GM23338 (cell line): ENCODE results near the gene ARRDC2. TPM values are rescaled to one million over a fixed set of nuclear protein-coding genes. Genes with fewer than 3 reads are reported as not detected.
"Not testable (repeated sequence)": the region's sequence is repeated elsewhere in the genome, so short reads cannot be mapped to it uniquely, and the experiment has no call there.

Source experiments
- ATAC-seq: fragments of 200-7000 bp; cut with Tn5 transposase; 3 replicates; pipeline ENCODE4 v1.9.1; 2020
- DNase-seq: peaks from one replicate; pipeline ENCODE4 v3.0.0-alpha.2; 2015; ENCODE audit warnings: low spot score
- H2AFZ ChIP-seq: fragments of 200-600 bp; sonication (generic); 2 replicates; pipeline ENCODE4 v1.8.0; 2016; ENCODE audit warnings: antibody characterized with exemption, mild to moderate bottlenecking, moderate library complexity
- H3F3A ChIP-seq: fragments of 200-600 bp; sonication (generic); replicated peaks from 2 replicates; pipeline ENCODE4 v1.8.0; 2017; ENCODE audit warnings: antibody characterized with exemption, mixed run types, low read depth
- H3K27ac ChIP-seq: fragments of 200-600 bp; sonication (generic); 2 replicates; pipeline ENCODE4 v1.6.1; 2016; ENCODE audit warnings: low read depth
- H3K27me3 ChIP-seq: fragments of 200-600 bp; sonication (generic); 2 replicates; pipeline ENCODE4 v1.8.0; 2016; ENCODE audit warnings: mild to moderate bottlenecking, mixed run types, moderate library complexity; ENCODE audit not compliant: insufficient read depth
- H3K36me3 ChIP-seq: fragments of 200-600 bp; sonication (generic); 2 replicates; pipeline ENCODE4 v1.8.0; 2016; ENCODE audit warnings: mild to moderate bottlenecking; ENCODE audit not compliant: insufficient read depth
- H3K4me1 ChIP-seq: fragments of 200-600 bp; sonication (generic); 2 replicates; pipeline ENCODE4 v1.8.0; 2016; ENCODE audit warnings: mild to moderate bottlenecking, moderate library complexity; ENCODE audit not compliant: insufficient read depth
- H3K4me2 ChIP-seq: fragments of 200-600 bp; sonication (generic); 2 replicates; pipeline ENCODE4 v1.7.1; 2017; ENCODE audit warnings: mixed run types
- H3K4me3 ChIP-seq: fragments of 200-600 bp; sonication (generic); 2 replicates; pipeline ENCODE4 v1.6.1; 2016; ENCODE audit warnings: mixed run types
- H3K79me2 ChIP-seq: fragments of 200-600 bp; sonication (generic); replicated peaks from 2 replicates; pipeline ENCODE4 v1.8.0; 2017; ENCODE audit warnings: mild to moderate bottlenecking; ENCODE audit not compliant: insufficient read depth
- H3K9me2 ChIP-seq: fragments of 200-600 bp; sonication (generic); 2 replicates; pipeline ENCODE4 v1.8.0; 2017; ENCODE audit not compliant: insufficient read depth
- H4K20me1 ChIP-seq: fragments of 200-600 bp; sonication (generic); replicated peaks from 2 replicates; pipeline ENCODE4 v1.8.0; 2017; ENCODE audit warnings: mild to moderate bottlenecking; ENCODE audit not compliant: insufficient read depth
- H3K27ac Mint-ChIP-seq: 2 replicates; pipeline ENCODE4 v1.8.0; 2020; ENCODE audit warnings: inconsistent platforms, mild to moderate bottlenecking, moderate library complexity, mixed read lengths
- H3K27me3 Mint-ChIP-seq: 3 replicates; pipeline ENCODE4 v1.8.0; 2022; ENCODE audit warnings: low read depth, mild to moderate bottlenecking, moderate library complexity, mixed read lengths, inconsistent platforms; ENCODE audit not compliant: insufficient read depth, poor library complexity
- H3K36me3 Mint-ChIP-seq: 3 replicates; pipeline ENCODE4 v1.8.0; 2021; ENCODE audit warnings: low read depth, mild to moderate bottlenecking, inconsistent platforms, moderate library complexity, mixed read lengths
- H3K4me1 Mint-ChIP-seq: 3 replicates; pipeline ENCODE4 v1.8.0; 2020; ENCODE audit warnings: mild to moderate bottlenecking, inconsistent platforms, mixed read lengths
- H3K4me3 Mint-ChIP-seq: 3 replicates; pipeline ENCODE4 v1.8.0; 2021; ENCODE audit warnings: moderate library complexity, mild to moderate bottlenecking, inconsistent platforms, mixed read lengths
- H3K9me3 Mint-ChIP-seq: 3 replicates; pipeline ENCODE4 v1.8.0; 2020; ENCODE audit warnings: moderate library complexity, mild to moderate bottlenecking, inconsistent platforms, mixed read lengths
- CTCF ChIP-seq, 2 experiments: fragments of 200-600 bp in 1 of 2; sonication (generic) in 1 of 2; conservative IDR thresholded peaks; 2 replicates each; pipeline versions ENCODE4 v1.5.1 to v1.6.1; 2016 to 2017; ENCODE audit warnings: antibody characterized with exemption in 2 of 2, low read depth in 2 of 2, mild to moderate bottlenecking in 2 of 2, moderate library complexity in 1 of 2
- EZH2 ChIP-seq: fragments of 200-600 bp; sonication (generic); IDR thresholded peaks from one replicate; pipeline ENCODE4 v1.8.0; 2017; ENCODE audit warnings: antibody characterized with exemption, mild to moderate bottlenecking, low read depth; ENCODE audit not compliant: unreplicated experiment
- EZH2phosphoT487 ChIP-seq: fragments of 200-600 bp; sonication (generic); IDR thresholded peaks from one replicate; pipeline ENCODE4 v1.8.1; 2018; ENCODE audit warnings: antibody characterized with exemption; ENCODE audit not compliant: unreplicated experiment
- JUNB ChIP-seq: IDR thresholded peaks from one replicate; pipeline ENCODE4 v1.6.1; 2016; ENCODE audit warnings: antibody characterized with exemption; ENCODE audit not compliant: unreplicated experiment
- NANOG ChIP-seq: IDR thresholded peaks from 2 replicates; pipeline ENCODE4 v1.6.1; 2016; ENCODE audit warnings: antibody characterized with exemption, borderline replicate concordance
- REST ChIP-seq: IDR thresholded peaks from one replicate; pipeline ENCODE4 v1.6.1; 2018; ENCODE audit warnings: antibody characterized with exemption; ENCODE audit not compliant: unreplicated experiment
- STAT1 ChIP-seq: IDR thresholded peaks from one replicate; pipeline ENCODE4 v1.6.1; 2016; ENCODE audit warnings: antibody characterized with exemption; ENCODE audit not compliant: unreplicated experiment
- ZNF114 ChIP-seq: fragments of 250-450 bp; sonication (Bioruptor Pico); IDR thresholded peaks from 2 replicates; pipeline ENCODE4 v1.5.0; 2020; ENCODE audit warnings: mild to moderate bottlenecking, moderate library complexity
- ZNF331 ChIP-seq: fragments of 250-450 bp; sonication (Bioruptor Pico); IDR thresholded peaks from 2 replicates; pipeline ENCODE4 v1.5.0; 2020; ENCODE audit warnings: low read depth, mild to moderate bottlenecking, moderate library complexity
- polyA plus RNA-seq: library from polyadenylated mRNA; unstranded; fragments of >200 nt; fragmentation: Nextera tagmentation; extraction: Ambion mirVana; gene quantifications from 2 replicates; pipeline ENCODE4 v1.2.1, GENCODE V29; 2016
- total RNA-seq: library from RNA; depleted of rRNA; stranded (reverse); fragments of >200 nt; shearing (Covaris generic); gene quantifications from 2 replicates; pipeline ENCODE4 v1.2.3, GENCODE V29; 2014

Gene ARRDC2
- total and polyA plus RNA-seq, 2 experiments from 2014 or later = 2.4 to 7.1 TPM

- no peak overlapping the region for H3K4me3 ChIP-seq
- no peak overlapping the region for H3K4me2 ChIP-seq
- H3F3A ChIP-seq = no peaks in the 10 kb centered on the region
- Mint-ChIP-seq H3K27ac (no peak overlapping the region), H3K4me3 (no peak overlapping the region), H3K27me3 (peaks cover 11% of the 10 kb centered on the region), H3K9me3 (no peaks in the 10 kb centered on the region), H3K36me3 (no peaks in the 10 kb centered on the region), H3K4me1 (peaks cover 4% of the 10 kb centered on the region)
- H3K27ac ChIP-seq = no peak overlapping the region
- H4K20me1 ChIP-seq = no peaks in the 10 kb centered on the region
- no peaks in the 10 kb centered on the region for H3K4me1 ChIP-seq
- TF ChIP-seq JUNB = no peak
- TF ChIP-seq REST = no peak
- no peak for TF ChIP-seq ZNF114 (CRISPR knock-in tag)
- TF ChIP-seq NANOG = no peak
- no peak for TF ChIP-seq EZH2
- no peak for TF ChIP-seq ZNF331 (CRISPR knock-in tag)
- H2AFZ ChIP-seq = no peak overlapping the region
- ATAC-seq = no peak
- H3K27me3 ChIP-seq = no peaks in the 10 kb centered on the region
- DNase-seq = no peak
- H3K79me2 ChIP-seq = no peaks in the 10 kb centered on the region
- no peaks in the 10 kb centered on the region for H3K9me2 ChIP-seq
- no peaks in the 10 kb centered on the region for H3K36me3 ChIP-seq
These were observed 19.2 kb downstream of the ARRDC2 start for GRCh38 chr19:18027151-18027550.

GRCh38 chr19:18029617-18030338, 21.8 kb downstream of the ARRDC2 start:
- no peak overlapping the region for H3K4me3 ChIP-seq

GRCh38 chr19:18031401-18031800, 23.4 kb downstream of the ARRDC2 start:
- not testable (repeated sequence) for H2AFZ ChIP-seq, H3K4me3 Mint-ChIP-seq, H3K27ac ChIP-seq, H3K4me1 ChIP-seq, H3K4me3 ChIP-seq, H3K79me2 ChIP-seq, H3K27me3 Mint-ChIP-seq, H3K36me3 Mint-ChIP-seq, H3K9me3 Mint-ChIP-seq, H3K36me3 ChIP-seq, ATAC-seq, H3K27ac Mint-ChIP-seq, H3K27me3 ChIP-seq, H3F3A ChIP-seq, H4K20me1 ChIP-seq, H3K4me1 Mint-ChIP-seq, H3K4me2 ChIP-seq, H3K9me2 ChIP-seq, DNase-seq

More at GRCh38 chr19:18029617-18030338, 21.8 kb downstream of the ARRDC2 start:
- H3K27me3 ChIP-seq = no peaks in the 10 kb centered on the region
- H3F3A ChIP-seq = no peaks in the 10 kb centered on the region
- no peak for TF ChIP-seq EZH2phosphoT487
- no peak for TF ChIP-seq STAT1
- TF ChIP-seq CTCF (conservative IDR thresholded peaks at IDR 0.05; ENCODE audit: low read depth in 2 of 2) = no peak
- no peak for TF ChIP-seq EZH2
- no peaks in the 10 kb centered on the region for H4K20me1 ChIP-seq
- H3K27ac ChIP-seq = no peak overlapping the region
- H3K36me3 Mint-ChIP-seq = no peaks in the 10 kb centered on the region
- H3K79me2 ChIP-seq = no peaks in the 10 kb centered on the region
- no peak overlapping the region for H3K27ac Mint-ChIP-seq
- peaks cover 12% of the 10 kb centered on the region for H3K27me3 Mint-ChIP-seq
- H3K4me1 ChIP-seq = no peaks in the 10 kb centered on the region
- no peaks in the 10 kb centered on the region for H3K36me3 ChIP-seq
- DNase-seq = no peak
- H2AFZ ChIP-seq = no peak overlapping the region
- no peak overlapping the region for H3K4me2 ChIP-seq
- no peak overlapping the region for H3K4me3 Mint-ChIP-seq
- ATAC-seq = no peak
- H3K4me1 Mint-ChIP-seq = no peaks in the 10 kb centered on the region
- H3K9me3 Mint-ChIP-seq = no peaks in the 10 kb centered on the region
- H3K9me2 ChIP-seq = no peaks in the 10 kb centered on the region

GRCh38 chr19:18032102-18032501, 24.1 kb downstream of the ARRDC2 start:
- H3K36me3 ChIP-seq, ATAC-seq, H3F3A ChIP-seq, H3K9me3 Mint-ChIP-seq, H3K4me1 Mint-ChIP-seq, H3K27ac ChIP-seq, H3K4me3 ChIP-seq, H3K4me3 Mint-ChIP-seq, H3K36me3 Mint-ChIP-seq, H3K27ac Mint-ChIP-seq, H3K27me3 ChIP-seq, H3K27me3 Mint-ChIP-seq, H4K20me1 ChIP-seq, H3K79me2 ChIP-seq, H3K4me2 ChIP-seq, H2AFZ ChIP-seq, DNase-seq, H3K9me2 ChIP-seq, H3K4me1 ChIP-seq: not testable (repeated sequence)
